ENCODE data around the gene RYR3.

RYR3 gene

GRCh38 chr15:33454346-33454745 is 143.6 kb downstream of the RYR3 start:
- no peak for DNase-seq

DNA sequence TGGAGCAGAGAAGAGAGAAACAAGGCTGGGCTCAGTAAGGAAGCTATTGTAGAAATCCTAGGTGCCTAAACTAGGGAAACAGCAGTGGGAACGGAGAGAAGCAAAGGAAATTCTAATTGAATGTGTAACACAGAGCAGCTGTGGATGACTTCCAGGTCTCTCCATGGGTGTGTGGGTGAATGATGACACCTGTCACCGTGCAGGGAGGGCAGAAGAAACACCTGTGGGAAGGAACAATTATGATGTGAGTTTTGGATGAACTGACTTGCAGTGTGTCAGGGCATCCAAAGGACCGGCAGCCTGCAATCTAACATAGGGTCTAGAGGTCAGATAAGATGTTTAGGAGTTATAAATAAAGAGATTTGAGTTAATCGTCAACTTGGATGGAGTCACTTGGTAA is 144.2 kb downstream of the RYR3 start:
- DNase-seq, result no peak

DNA sequence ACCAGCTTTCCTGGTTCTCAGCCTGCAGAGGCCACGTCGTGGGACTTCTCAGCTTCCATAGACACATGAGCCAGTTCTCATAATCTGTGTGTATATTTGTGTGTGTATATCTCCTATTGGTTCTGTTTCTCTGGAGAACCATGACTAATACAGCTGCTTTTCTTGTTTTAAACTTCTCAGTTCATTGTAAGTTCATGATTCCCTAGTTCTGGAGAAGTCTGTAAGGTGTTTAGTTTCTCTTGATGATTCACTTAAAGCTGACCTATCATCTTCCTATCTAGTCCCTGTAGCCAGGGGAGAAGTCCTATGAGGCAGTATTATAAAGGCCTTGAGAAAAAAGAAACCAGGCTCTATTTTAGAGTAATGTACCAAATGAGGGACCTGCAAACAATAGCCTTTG is 147.7 kb downstream of the RYR3 start:
- DNase-seq, result no peak

DNA sequence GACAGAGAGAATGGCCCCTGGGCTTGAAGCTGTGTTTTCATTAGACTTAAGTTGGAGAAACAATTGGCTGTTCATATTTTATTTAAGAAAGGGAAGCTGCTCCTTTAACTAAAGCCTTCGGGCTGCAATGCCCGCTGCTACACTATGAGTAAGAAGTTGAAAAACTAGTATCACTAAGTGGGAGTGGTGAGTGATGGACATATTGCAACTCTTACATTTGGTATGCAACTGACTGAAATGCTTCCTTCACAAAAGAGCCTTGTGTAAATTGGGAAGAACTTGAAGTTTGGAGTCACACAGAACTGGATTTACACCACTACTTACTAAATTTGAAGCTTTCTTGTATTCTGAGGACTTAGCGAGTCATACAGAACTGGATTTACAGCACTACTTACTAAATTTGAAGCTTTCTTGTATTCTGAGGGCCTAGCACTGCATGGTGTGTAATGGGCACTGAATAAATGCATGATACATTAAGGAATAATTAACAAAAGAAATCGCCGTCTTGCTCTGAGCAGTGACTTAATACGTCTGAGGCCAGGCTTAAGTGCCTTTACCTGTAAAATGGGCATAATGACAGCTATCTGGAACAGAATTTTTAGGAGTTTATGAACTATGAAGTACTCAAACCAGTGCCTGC is 149.5 kb downstream of the RYR3 start:
- DNase-seq, result no peak

DNA sequence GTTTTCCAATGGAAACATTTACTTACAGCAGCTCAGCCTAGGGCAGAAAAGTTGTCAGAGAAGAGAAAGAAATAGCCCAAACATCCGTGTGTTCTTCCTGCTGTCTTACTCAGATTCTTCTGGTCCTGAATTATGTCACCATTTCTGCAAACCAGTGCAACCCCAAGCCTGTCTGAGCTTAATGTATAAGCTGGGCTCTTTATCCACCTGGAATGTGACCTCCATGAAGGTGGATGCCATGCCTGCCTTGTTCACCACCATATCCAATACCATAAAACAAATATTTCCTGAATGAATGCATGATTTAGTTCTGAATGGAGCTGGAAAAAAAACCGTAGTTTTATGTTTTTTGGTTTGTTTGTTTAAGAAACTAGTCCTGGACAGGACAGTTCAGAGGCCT is 150.9 kb downstream of the RYR3 start:
- DNase-seq, result no peak

DNA sequence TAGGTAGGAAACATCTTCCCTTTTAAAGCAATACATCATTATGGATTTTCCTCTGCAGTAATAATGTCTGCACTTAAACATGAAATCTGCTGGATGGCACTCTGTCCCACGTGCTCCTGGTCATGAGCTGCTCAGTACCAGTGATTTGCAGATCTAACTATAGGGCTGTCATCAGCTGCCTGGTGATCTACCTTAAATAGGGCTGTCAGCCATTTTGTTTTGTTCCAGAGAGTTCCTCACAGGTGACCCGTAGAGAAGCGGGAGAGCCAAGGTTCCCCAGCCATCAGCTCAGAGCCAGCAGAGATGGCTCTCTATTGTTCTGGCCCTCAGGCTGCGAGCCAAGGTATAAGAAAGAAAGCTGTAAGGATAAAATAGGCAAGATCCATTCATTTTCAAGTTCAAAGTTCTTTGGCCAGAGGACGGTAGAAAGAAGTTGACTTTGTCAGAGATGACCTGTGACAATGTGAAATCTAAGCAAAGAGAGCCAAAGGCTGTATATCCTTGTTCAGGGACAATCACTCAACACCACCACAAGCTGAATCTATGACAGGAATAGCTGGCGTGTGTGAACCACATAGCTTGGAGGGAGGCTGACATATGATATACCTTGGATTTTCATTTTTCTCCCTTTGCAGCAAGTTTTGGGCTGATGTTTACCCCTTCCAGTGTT is 156.5 kb downstream of the RYR3 start:
- DNase-seq, result no peak

DNA sequence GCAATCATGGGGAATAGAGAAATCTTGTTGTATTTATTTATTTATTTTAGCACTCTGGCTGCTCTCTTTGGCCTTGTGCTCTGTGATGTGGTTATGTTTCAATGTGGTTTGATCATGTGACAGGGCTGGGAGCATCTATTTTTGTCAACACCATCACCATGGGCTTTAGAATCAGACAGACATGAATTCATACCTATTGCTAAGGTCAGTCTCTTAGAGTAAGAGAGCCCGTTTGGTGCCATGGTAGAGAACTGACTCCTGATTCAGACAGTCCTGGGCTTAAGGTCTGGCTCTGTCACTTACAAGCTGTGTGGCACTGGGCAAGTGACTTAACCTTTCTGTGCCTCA is 157.0 kb downstream of the RYR3 start:
- DNase-seq, result no peak

DNA sequence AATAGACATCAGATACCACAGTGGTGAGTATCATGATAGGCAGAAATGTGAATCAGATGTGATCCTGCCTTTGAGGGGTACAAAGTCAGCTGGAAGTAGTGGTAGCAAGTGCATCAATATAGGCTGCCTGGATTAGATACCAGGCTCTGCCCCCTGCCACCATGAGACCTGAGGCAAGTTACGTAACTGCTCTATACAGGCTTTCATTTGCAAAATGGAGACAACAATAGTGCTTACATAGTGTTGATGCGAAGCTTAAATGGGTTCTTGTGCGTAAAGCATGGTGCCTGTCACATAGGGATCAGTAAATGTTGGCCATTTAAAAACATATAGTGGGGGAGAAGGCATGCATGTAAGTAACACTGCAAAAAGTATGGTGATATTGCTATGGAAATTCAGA is 158.0 kb downstream of the RYR3 start:
- DNase-seq, result no peak

GRCh38 chr15:33473005-33473404 is 162.2 kb downstream of the RYR3 start:
- no peak for DNase-seq

- no peak for DNase-seq
Observed at GRCh38 chr15:33473714-33474113, 162.9 kb downstream of the RYR3 start.

DNA sequence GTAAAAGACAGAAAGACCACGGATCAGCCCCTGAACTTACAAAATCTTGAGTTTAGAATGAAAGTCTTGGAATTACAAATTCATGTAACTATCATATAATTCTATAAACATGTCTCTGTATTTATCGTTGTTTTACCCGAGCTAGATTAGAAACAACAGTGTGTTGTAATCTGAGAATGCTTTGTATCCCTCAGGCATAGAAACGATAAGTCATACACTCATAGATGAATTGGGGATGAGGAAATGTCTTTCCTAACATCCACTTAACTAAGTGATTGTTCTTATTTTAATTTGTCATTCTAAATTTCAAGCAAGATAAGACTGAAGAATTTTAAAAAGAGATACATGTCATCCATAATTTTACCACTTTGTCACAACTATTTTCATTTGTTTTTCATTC is 165.3 kb downstream of the RYR3 start:
- no peak for DNase-seq

- DNase-seq, result no peak
Observed at GRCh38 chr15:33476908-33477307, 166.1 kb downstream of the RYR3 start.

DNA sequence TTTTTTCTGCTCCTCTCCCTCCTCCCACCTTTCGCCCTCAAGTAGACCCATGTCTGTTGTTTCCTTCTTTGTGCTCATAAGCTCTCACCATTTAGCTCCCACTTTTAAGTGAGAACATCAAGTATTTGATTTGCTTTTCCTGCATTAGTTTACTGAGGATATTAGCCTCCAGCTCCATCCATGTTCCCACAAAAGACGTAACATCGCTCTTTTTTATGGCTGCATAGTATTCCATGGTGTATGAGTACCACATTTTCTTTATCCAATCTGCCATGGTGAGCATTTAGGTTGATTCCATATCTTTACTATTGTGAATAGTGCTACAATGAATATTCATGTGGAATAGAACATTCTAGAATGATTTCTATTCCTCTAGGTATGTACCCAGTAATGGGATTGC is 178.6 kb downstream of the RYR3 start:
- DNase-seq, result no peak

DNA sequence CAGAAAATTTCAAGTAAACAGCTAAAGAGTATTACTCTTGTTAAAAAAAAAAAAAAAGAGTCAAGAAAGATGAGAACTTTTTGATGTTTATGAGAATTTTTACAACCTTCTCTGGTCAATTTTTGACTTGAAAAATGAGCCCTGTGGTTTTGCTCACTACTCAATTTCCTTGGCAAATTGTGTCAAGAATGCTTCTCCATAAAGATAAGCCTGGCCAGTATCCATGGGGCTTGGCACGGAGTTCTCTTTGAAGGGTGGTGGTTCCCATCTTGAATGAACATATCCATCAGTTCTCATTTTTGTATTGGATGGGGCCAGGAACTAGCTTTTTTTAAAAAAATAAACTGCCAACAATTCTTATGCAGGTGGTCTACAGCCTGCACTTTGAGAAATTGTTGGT is 179.9 kb downstream of the RYR3 start:
- DNase-seq, result no peak

- no peak for DNase-seq
Observed at GRCh38 chr15:33492434-33493052, 181.8 kb downstream of the RYR3 start.

GRCh38 chr15:33494306-33494705 is 183.5 kb downstream of the RYR3 start:
- no peak for DNase-seq

- no peak for DNase-seq
Observed at GRCh38 chr15:33500432-33501195, 189.8 kb downstream of the RYR3 start.

- no peak for DNase-seq
Observed at GRCh38 chr15:33503681-33504080, 192.9 kb downstream of the RYR3 start.

DNA sequence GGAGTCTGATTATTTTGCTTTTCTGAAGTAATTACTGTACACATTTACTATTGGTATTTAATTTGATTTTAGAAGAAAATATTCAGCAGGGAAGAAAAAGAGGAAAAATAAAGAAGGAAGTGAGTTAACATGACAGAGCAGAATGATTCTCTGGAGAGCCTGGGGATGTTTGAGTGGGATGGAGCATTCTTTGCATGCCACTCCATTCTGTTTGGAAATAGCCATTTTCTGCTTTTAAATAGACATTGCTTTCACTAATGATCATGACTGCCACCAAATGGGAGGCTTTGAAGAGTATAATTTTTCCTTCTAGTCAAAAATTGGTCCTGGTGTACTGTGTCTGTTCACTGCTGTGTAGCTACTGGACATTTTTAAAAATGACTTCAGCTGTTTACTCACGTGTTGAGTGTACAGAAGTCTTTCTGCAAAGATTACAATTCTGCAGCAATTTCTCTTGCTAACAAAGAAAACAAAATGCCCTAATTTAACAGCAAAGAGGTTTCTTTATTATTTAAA is 196.1 kb downstream of the RYR3 start:
- no peak for DNase-seq

GRCh38 chr15:33508703-33509102 is 197.9 kb downstream of the RYR3 start:
- no peak for DNase-seq

GRCh38 chr15:33515121-33515520 is 204.4 kb downstream of the RYR3 start:
- DNase-seq, result no peak

- no peak for DNase-seq
Observed at GRCh38 chr15:33516563-33516962, 205.8 kb downstream of the RYR3 start.

GRCh38 chr15:33517944-33518343 is 207.2 kb downstream of the RYR3 start:
- DNase-seq, result no peak

DNA sequence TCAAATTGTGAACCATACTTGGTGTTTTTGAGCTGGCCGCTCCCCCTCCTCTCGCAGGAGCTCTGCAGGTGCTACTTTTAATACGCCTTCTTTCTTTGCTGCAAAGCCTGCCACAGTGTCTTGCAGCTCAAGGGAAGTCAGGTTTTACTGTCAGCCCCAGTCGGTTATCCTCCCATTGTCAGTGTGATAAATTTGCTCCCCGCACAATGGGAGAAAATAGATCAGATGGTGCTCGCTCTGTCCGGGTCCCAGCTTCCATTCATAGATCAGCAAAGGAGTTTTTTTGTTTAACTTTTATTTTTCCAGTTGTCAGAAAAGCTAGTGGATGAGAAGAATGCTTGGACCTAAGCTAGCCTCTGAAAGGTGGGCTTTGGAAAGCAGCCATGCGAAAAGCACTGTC is 207.7 kb downstream of the RYR3 start:
- DNase-seq, result no peak

All from cerebellar nuclear complex (tissue), 1 donor.